ENCODE measurements around the gene BAMBI. TPM values are rescaled to one million over a fixed set of nuclear protein-coding genes. Genes with fewer than 3 reads are reported as not detected.

BAMBI gene
- total and polyA plus RNA-seq, 4 donors, result 4.8 to 34.5 (median 18.5) TPM

DNA sequence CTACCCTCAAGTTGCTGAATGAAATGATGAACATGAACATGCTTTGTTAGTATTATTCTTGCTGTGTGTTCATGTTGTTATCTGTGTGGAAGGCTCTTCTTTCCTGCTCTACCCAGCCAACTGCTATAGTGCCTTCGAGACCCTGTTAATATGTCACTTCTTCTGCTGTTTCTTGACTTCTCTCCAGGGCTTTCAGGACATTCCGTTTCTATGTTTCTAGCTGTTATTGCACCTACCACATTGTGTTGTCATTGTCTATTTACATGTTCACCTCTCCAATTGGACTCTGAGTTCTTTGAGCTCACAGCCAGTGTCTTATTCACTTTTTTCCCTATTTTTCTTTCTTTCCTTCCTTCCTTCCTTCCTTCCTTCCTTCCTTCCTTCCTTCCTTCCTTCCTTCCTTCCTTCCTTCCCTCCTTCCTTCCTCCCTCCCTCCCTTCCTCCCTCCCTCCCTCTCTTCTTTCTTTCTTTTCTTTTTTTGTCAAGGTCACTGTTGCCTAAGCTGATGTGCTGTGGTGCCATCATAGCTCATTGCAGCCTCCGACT is 40.4 kb downstream of the BAMBI start:
- ATAC-seq (ENCODE audit: low FRiP score) (no peak), DNase-seq (no peak)
- H3K27ac ChIP-seq (ENCODE audit: low read depth in 1 of 2, low read length in 2 of 2), result no peak overlapping the region
- no peaks in the 10 kb centered on the region for H3K27me3 ChIP-seq (ENCODE audit: control insufficient read depth in 1 of 2, insufficient read depth in 2 of 2, low read length in 1 of 2)
- WGBS, 2 donors, result 87 to 88% methylated on average over 3 of the region's 3 CpGs
- H3K4me3 ChIP-seq (ENCODE audit: low read length in 2 of 2), result no peak overlapping the region
- H3K36me3 ChIP-seq (ENCODE audit: control insufficient read depth in 1 of 2, insufficient read depth in 2 of 2, low read length in 1 of 2), result no peaks in the 10 kb centered on the region
- intact Hi-C loops (cut with DNase I), result loop anchor here in 1 of 2 donors (5.0 kb wide), 1 partner anchor 35 kb away; no protein-coding TSS in a partner anchor
- H3K4me1 ChIP-seq (ENCODE audit: control insufficient read depth in 1 of 2, insufficient read depth in 2 of 2, low read length in 2 of 2), result peaks cover 2 to 9% of the 10 kb centered on the region in 2 donors
- H3K9me3 ChIP-seq (ENCODE audit: control insufficient read depth, low read length), result no peaks in the 10 kb centered on the region

DNA sequence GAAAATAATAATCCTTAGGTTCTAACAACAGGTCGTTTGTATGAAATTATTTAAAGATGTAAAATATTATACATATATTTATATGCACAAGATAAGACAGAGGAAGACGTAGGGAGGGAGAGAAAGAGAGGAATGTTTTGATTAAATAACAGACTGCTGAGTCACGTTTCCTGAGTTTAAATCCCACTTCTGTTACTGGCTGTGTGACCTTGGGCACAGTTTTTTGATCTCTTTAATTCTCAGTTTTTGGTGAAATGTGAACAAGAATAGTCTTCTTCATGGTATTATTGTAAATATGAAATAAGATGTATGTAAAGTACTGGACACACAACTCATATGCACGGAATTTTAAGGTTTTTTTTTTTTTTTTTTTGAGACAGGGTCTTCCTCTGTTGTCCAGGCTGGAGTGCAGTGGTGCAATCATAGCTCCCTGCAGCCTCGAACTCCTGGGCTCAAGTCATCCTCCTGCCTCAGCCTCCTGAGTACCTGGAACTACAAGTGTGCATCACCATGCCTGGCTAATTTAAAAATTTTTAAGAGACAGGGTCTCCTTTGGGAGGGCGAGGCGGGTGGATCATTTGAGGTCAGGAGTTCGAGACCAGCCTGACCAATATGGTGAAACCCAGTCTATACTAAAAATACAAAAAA is 42.6 kb downstream of the BAMBI start:
- WGBS, 2 donors, result 56 to 57% methylated on average over 8 of the region's 8 CpGs
- ATAC-seq (ENCODE audit: low FRiP score) (no peak), DNase-seq (no peak)
- no peaks in the 10 kb centered on the region for H3K9me3 ChIP-seq (ENCODE audit: control insufficient read depth, low read length)
- no peaks in the 10 kb centered on the region for H3K36me3 ChIP-seq (ENCODE audit: control insufficient read depth in 1 of 2, insufficient read depth in 2 of 2, low read length in 1 of 2)
- no peak overlapping the region for H3K27ac ChIP-seq (ENCODE audit: low read depth in 1 of 2, low read length in 2 of 2)
- intact Hi-C loops (cut with DNase I), result loop anchor here in 1 of 2 donors (5.0 kb wide), 1 partner anchor 38 kb away; no protein-coding TSS in a partner anchor
- no peak overlapping the region for H3K4me3 ChIP-seq (ENCODE audit: low read length in 2 of 2)
- no peaks in the 10 kb centered on the region for H3K27me3 ChIP-seq (ENCODE audit: control insufficient read depth in 1 of 2, insufficient read depth in 2 of 2, low read length in 1 of 2)
- H3K4me1 ChIP-seq (ENCODE audit: control insufficient read depth in 1 of 2, insufficient read depth in 2 of 2, low read length in 2 of 2), result peaks cover 2% of the 10 kb centered on the region in 2 donors

DNA sequence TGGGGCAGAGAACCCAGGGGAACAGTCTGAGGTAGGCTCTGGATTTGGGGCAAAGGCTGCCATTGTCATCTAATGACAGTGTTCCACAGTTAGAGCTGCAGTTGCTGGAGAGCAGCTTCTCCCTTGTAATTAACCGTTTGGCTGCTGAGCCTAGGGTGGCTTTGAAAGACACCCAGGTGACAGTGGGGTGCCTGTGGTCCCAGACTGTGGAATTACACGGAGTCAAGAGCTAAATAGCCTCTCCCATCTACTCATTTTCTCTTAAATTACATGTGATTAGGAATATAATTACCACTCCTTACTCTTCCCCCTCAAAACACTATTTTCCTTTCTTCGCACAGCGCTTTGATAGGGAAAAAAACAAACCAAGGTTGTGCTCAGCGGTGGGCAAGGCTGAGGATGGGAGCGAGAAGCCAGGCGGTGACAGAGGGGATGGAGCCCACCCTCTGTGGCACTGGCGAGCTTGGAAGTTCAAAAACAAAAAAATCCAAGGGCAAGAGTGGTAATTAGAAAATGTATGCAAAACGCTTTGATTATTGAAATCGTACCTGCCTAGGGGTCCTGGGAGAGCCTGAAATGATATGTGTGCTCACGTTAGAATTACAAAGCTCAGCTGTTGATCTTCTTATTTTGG is 44.1 kb downstream of the BAMBI start:
- intact Hi-C loops (cut with DNase I), result no loop called here
- Histone ChIP-seq H3K9me3 (ENCODE audit: control insufficient read depth, low read length) (no peaks in the 10 kb centered on the region), H3K27me3 (ENCODE audit: control insufficient read depth in 1 of 2, insufficient read depth in 2 of 2, low read length in 1 of 2) (no peaks in the 10 kb centered on the region), H3K27ac (ENCODE audit: low read depth in 1 of 2, low read length in 2 of 2) (no peak overlapping the region), H3K36me3 (ENCODE audit: control insufficient read depth in 1 of 2, insufficient read depth in 2 of 2, low read length in 1 of 2) (no peaks in the 10 kb centered on the region), H3K4me1 (ENCODE audit: control insufficient read depth in 1 of 2, insufficient read depth in 2 of 2, low read length in 2 of 2) (no peaks in the 10 kb centered on the region), H3K4me3 (ENCODE audit: low read length in 2 of 2) (no peak overlapping the region)
- no peak for ATAC-seq (ENCODE audit: low FRiP score)
- DNase-seq, result no peak
- WGBS, 2 donors, result 77 to 81% methylated on average over 11 of the region's 11 CpGs

DNA sequence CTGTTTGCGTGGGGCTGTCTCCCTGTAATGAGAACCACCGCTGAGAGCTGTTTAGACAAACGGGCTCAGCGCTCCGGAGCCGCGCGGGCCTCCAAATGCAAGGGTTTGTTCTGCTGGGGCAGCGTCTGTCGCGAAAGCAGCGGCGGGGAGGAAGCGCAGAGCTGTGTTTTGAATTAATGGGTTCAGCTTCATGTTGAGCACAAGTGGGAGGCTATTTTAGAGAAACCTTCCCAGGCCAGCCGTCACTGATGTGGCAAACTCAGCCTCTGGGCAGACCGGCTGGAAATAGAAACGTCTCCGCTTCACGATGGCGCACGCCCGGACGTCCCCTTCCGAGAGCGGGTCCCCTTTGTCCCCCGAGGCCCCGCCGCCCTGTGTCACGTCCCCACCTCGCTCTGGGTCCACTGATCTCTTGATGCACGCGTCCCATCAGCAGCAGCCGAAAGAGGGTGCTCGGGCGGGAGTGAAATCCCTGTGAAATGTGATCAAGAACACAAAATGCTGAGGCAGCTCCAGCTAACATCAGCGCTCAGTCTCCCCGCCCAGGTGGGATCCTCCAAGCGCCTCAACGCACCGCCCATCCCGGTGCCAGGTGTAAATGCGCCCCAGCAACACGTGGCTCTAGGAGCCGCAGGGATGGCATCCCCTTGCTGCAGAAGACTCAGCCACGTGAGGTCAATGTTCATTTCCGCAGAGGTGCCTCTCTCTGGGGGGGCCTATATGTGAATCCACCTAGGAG is 44.9 kb downstream of the BAMBI start:
- intact Hi-C loops (cut with DNase I), result no loop called here
- peak overlapping the region; percentile 46 to 61 for H3K4me3 ChIP-seq (ENCODE audit: low read length in 2 of 2)
- no peaks in the 10 kb centered on the region for H3K27me3 ChIP-seq (ENCODE audit: control insufficient read depth in 1 of 2, insufficient read depth in 2 of 2, low read length in 1 of 2)
- no peaks in the 10 kb centered on the region for H3K4me1 ChIP-seq (ENCODE audit: control insufficient read depth in 1 of 2, insufficient read depth in 2 of 2, low read length in 2 of 2)
- H3K36me3 ChIP-seq (ENCODE audit: control insufficient read depth in 1 of 2, insufficient read depth in 2 of 2, low read length in 1 of 2), result no peaks in the 10 kb centered on the region
- H3K27ac ChIP-seq (ENCODE audit: low read depth in 1 of 2, low read length in 2 of 2), result peak overlapping the region in 1 of 2 donors; percentile 32
- ATAC-seq (ENCODE audit: low FRiP score) (peak; percentile 58), DNase-seq (peak; percentile 58 to 84)
- no peaks in the 10 kb centered on the region for H3K9me3 ChIP-seq (ENCODE audit: control insufficient read depth, low read length)
- 3 to 4% methylated on average over 45 to 46 of the region's 46 CpGs for WGBS, 2 donors

DNA sequence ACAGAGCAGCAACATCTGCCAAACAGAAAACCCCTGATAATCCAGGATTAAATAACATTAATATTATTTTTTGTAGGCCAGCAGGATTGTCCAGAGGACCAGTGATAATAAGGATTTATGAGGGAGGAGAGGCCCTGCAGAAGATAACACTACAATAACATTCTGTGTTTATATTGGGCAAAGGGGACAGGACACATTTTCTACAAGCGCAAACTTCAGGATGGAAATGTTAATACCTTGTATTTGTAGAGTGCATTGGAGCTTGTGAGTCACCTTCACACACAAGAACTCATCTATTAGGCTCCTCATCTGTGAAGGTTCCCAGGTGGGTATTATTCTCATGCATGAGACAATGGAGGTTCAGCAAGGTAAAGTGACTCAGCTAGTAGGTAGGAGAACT is 51.0 kb downstream of the BAMBI start:
- Histone ChIP-seq H3K36me3 (ENCODE audit: control insufficient read depth in 1 of 2, insufficient read depth in 2 of 2, low read length in 1 of 2) (no peaks in the 10 kb centered on the region), H3K4me1 (ENCODE audit: control insufficient read depth in 1 of 2, insufficient read depth in 2 of 2, low read length in 2 of 2) (no peaks in the 10 kb centered on the region), H3K27ac (ENCODE audit: low read depth in 1 of 2, low read length in 2 of 2) (no peak overlapping the region), H3K27me3 (ENCODE audit: control insufficient read depth in 1 of 2, insufficient read depth in 2 of 2, low read length in 1 of 2) (no peaks in the 10 kb centered on the region), H3K9me3 (ENCODE audit: control insufficient read depth, low read length) (no peaks in the 10 kb centered on the region), H3K4me3 (ENCODE audit: low read length in 2 of 2) (no peak overlapping the region)
- WGBS, 2 donors, result 87 to 91% methylated on average over 1 of the region's 1 CpG
- intact Hi-C loops (cut with DNase I), result no loop called here
- no peak for DNase-seq
- no peak for ATAC-seq (ENCODE audit: low FRiP score)

DNA sequence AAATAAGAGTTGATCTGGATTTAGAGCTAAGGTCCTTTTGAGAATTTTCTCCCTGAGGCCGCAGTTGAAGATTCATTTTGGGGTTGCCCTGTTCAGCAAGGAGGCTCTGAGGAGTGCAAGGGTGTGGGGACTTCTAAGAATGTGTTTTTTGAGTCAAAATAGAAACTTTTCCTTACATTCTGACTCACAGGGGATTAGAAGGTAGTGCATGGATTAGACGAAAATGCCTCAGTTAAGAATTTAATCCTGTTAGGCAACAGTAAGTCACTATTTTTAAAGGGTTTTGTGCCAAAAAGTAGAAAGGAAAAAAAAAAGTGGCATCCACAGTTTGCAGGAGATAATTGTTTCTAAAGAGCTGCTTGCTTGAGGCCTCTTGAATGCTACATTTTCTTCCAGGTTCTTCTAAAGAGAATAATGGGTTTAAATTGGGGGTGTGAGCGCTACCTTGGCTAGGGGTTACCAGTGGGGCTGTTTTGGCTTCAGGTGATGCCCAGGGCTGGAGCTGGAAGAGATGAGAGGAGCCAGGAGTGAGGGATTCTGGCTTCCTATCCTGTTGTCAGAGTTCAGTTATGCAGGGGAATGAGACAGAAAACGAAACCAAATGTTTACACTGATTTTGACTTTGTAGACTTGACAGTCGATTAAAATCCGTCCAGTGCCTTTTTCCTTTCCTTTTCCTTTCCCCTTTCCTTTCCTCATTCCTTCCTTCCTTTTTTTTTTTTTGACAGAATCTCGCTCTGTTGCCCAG is 52.9 kb downstream of the BAMBI start:
- Histone ChIP-seq H3K4me3 (ENCODE audit: low read length in 2 of 2) (no peak overlapping the region), H3K27me3 (ENCODE audit: control insufficient read depth in 1 of 2, insufficient read depth in 2 of 2, low read length in 1 of 2) (no peaks in the 10 kb centered on the region), H3K4me1 (ENCODE audit: control insufficient read depth in 1 of 2, insufficient read depth in 2 of 2, low read length in 2 of 2) (no peaks in the 10 kb centered on the region), H3K9me3 (ENCODE audit: control insufficient read depth, low read length) (peaks cover 1% of the 10 kb centered on the region), H3K27ac (ENCODE audit: low read depth in 1 of 2, low read length in 2 of 2) (no peak overlapping the region), H3K36me3 (ENCODE audit: control insufficient read depth in 1 of 2, insufficient read depth in 2 of 2, low read length in 1 of 2) (no peaks in the 10 kb centered on the region)
- no peak for ATAC-seq (ENCODE audit: low FRiP score)
- WGBS, 2 donors, result 73 to 81% methylated on average over 7 of the region's 7 CpGs
- intact Hi-C loops (cut with DNase I), result no loop called here
- DNase-seq, result no peak

DNA sequence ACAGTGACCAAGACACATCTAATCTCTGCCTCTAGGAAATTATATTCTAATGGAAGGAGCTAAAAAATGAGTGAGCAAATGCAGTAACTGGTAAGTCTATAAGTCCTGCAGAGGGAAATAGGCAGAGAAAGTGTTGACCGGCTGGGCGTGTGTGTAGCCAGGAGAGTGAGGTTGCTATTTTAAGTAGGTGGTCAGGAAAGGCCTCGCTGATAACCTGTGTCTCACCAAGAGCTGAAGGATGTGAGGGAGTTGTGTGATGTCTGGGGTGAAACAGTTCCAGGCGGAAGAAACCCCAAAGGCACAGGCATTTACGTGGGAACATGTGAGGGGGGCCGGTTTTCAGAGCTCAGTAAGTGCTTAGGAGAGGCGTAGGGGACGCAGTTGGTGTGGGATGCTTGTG is 54.8 kb downstream of the BAMBI start:
- WGBS, 2 donors, result 96 to 97% methylated on average over 8 of the region's 8 CpGs
- Histone ChIP-seq H3K9me3 (ENCODE audit: control insufficient read depth, low read length) (peaks cover 1% of the 10 kb centered on the region), H3K27ac (ENCODE audit: low read depth in 1 of 2, low read length in 2 of 2) (no peak overlapping the region), H3K4me1 (ENCODE audit: control insufficient read depth in 1 of 2, insufficient read depth in 2 of 2, low read length in 2 of 2) (no peaks in the 10 kb centered on the region), H3K36me3 (ENCODE audit: control insufficient read depth in 1 of 2, insufficient read depth in 2 of 2, low read length in 1 of 2) (no peaks in the 10 kb centered on the region), H3K4me3 (ENCODE audit: low read length in 2 of 2) (no peak overlapping the region), H3K27me3 (ENCODE audit: control insufficient read depth in 1 of 2, insufficient read depth in 2 of 2, low read length in 1 of 2) (no peaks in the 10 kb centered on the region)
- DNase-seq, result no peak
- intact Hi-C loops (cut with DNase I), result no loop called here
- no peak for ATAC-seq (ENCODE audit: low FRiP score)

Data from aorta (tissue), 5 donors.